Peyer's patch (tissue), 4 donors: ENCODE measurements around the gene RERE.

ENCODE experiments used
- CTCF ChIP-seq, 6 experiments: fragments of 450-650 bp in 4 of 6; fragments of 200-600 bp in 2 of 6; sonication (generic) in 1 of 6; IDR thresholded peaks; one replicate each; pipeline ENCODE4 v1.5.1; 2017 to 2019; ENCODE audit warnings: antibody characterized with exemption in 6 of 6, mild to moderate bottlenecking in 3 of 6, moderate library complexity in 1 of 6
- POLR2A ChIP-seq, 2 donors: fragments of 450-650 bp; IDR thresholded peaks; one replicate each; pipeline ENCODE4 v1.5.1; 2017; ENCODE audit warnings: antibody characterized with exemption in 2 of 2, mild to moderate bottlenecking in 2 of 2, moderate library complexity in 2 of 2

GRCh38 chr1:8712413-8713231 is 104.8 kb downstream of the RERE start:
- no peak for TF ChIP-seq POLR2A (IDR thresholded peaks at IDR 0.05)
- no peak for TF ChIP-seq CTCF (IDR thresholded peaks at IDR 0.05)
